ENCODE data around the gene GTPBP4. TPM values are rescaled to one million over a fixed set of nuclear protein-coding genes. Genes with fewer than 3 reads are reported as not detected.
A peak's percentile ranks its signal among the peaks of the same experiment; 100 is the strongest.

The GTPBP4 gene
- total RNA-seq, 1 donor from 2014 or later: 69.6 TPM

- Mint-ChIP-seq H3K4me1 (peaks cover 25% of the 10 kb centered on the region), H3K9me3 (no peaks in the 10 kb centered on the region)
Measured at GRCh38 chr10:986881-987619, 1.2 kb upstream of the GTPBP4 start.

GRCh38 chr10:987620-987869, 689 bp upstream of the GTPBP4 start:
- Mint-ChIP-seq H3K36me3 (ENCODE audit: low read depth) (peaks cover 8% of the 10 kb centered on the region), H3K4me3 (peak overlapping the region; percentile 99), H3K27me3 (ENCODE audit: low read depth) (no peaks in the 10 kb centered on the region), H3K27ac (ENCODE audit: unreplicated experiment) (peak overlapping the region; percentile 75), H3K4me1 (peaks cover 25% of the 10 kb centered on the region), H3K9me3 (no peaks in the 10 kb centered on the region)
- DNase-seq (ENCODE audit: low read depth, low spot score): no peak
- no peak for TF ChIP-seq CTCF (conservative IDR thresholded peaks at IDR 0.05)

More at GRCh38 chr10:986881-987619, 1.2 kb upstream of the GTPBP4 start:
- peaks cover 8% of the 10 kb centered on the region for H3K36me3 Mint-ChIP-seq (ENCODE audit: low read depth)
- no peak for TF ChIP-seq CTCF (conservative IDR thresholded peaks at IDR 0.05)
- H3K27me3 Mint-ChIP-seq (ENCODE audit: low read depth): no peaks in the 10 kb centered on the region
- peak overlapping the region; percentile 99 for H3K4me3 Mint-ChIP-seq
- H3K27ac Mint-ChIP-seq (ENCODE audit: unreplicated experiment): no peak overlapping the region
- DNase-seq (ENCODE audit: low read depth, low spot score): no peak

- H3K9me3 Mint-ChIP-seq: no peaks in the 10 kb centered on the region
- H3K4me1 Mint-ChIP-seq: peaks cover 25% of the 10 kb centered on the region
- peak overlapping the region; percentile 99 for H3K4me3 Mint-ChIP-seq
- H3K36me3 Mint-ChIP-seq (ENCODE audit: low read depth): peaks cover 8% of the 10 kb centered on the region
- no peaks in the 10 kb centered on the region for H3K27me3 Mint-ChIP-seq (ENCODE audit: low read depth)
- no peak for DNase-seq (ENCODE audit: low read depth, low spot score)
- no peak for TF ChIP-seq CTCF (conservative IDR thresholded peaks at IDR 0.05)
- peak overlapping the region; percentile 88 for H3K27ac Mint-ChIP-seq (ENCODE audit: unreplicated experiment)
Measured at GRCh38 chr10:988667-989545, 672 bp downstream of the GTPBP4 start.

- DNase-seq (ENCODE audit: low read depth, low spot score): no peak
- peaks cover 17% of the 10 kb centered on the region for H3K36me3 Mint-ChIP-seq (ENCODE audit: low read depth)
- H3K4me3 Mint-ChIP-seq: peak overlapping the region; percentile 83
- no peak overlapping the region for H3K27ac Mint-ChIP-seq (ENCODE audit: unreplicated experiment)
- no peaks in the 10 kb centered on the region for H3K27me3 Mint-ChIP-seq (ENCODE audit: low read depth)
- no peak for TF ChIP-seq CTCF (conservative IDR thresholded peaks at IDR 0.05)
- H3K9me3 Mint-ChIP-seq: no peaks in the 10 kb centered on the region
- H3K4me1 Mint-ChIP-seq: peaks cover 25% of the 10 kb centered on the region
Measured at GRCh38 chr10:990808-991207, 2.6 kb downstream of the GTPBP4 start.

GRCh38 chr10:992467-992866, 4.2 kb downstream of the GTPBP4 start:
- H3K4me3 Mint-ChIP-seq: no peak overlapping the region
- no peak overlapping the region for H3K27ac Mint-ChIP-seq (ENCODE audit: unreplicated experiment)
- H3K27me3 Mint-ChIP-seq (ENCODE audit: low read depth): no peaks in the 10 kb centered on the region
- DNase-seq (ENCODE audit: low read depth, low spot score): no peak
- H3K9me3 Mint-ChIP-seq: no peaks in the 10 kb centered on the region
- TF ChIP-seq CTCF (conservative IDR thresholded peaks at IDR 0.05): no peak
- H3K36me3 Mint-ChIP-seq (ENCODE audit: low read depth): peaks cover 20% of the 10 kb centered on the region
- H3K4me1 Mint-ChIP-seq: peaks cover 18% of the 10 kb centered on the region

All from neural crest cell (in vitro differentiated cells).